Iris pigment epithelial cell (primary cell): ENCODE results near the gene KCNK13.

Experiments used
- DNase-seq: peaks from one replicate; pipeline ENCODE4 v3.0.0-alpha.2; 2011; ENCODE audit warnings: low read depth

Gene KCNK13

DNA sequence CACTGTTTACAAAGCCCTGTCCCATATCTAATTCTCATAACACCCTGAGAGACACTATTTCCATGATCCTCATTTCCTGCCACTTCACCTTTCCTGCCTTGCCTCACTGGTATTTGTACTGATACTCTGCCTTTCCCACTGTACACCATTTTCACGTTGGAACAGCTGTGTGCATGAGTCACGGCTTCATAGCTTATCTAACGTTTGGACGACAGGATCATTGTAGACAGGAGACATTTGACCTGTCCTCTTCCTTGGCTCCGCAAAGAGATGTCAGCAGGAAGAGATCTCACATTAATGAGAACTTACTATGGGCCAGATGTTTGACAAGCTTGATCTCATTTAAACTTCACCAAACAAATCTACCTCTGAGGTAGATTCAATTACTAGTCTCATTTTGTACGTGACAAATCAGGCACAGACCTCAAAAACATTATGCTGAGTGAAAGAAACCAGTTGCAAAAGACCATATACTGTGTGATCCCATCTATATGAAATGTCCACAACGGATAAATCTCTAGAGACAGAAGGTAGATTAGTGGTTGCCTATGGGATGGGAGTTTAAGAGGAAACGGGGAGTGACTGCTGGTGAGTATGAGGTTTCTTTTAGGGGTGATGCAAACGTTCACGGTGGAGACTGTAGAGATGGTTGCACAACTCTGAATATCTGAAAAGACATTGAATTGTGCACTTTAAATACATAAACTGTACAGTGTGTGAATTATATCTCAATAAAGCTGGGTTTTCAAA, 71.2 kb downstream of the KCNK13 start:
- DNase-seq, result peak; percentile 30

DNA sequence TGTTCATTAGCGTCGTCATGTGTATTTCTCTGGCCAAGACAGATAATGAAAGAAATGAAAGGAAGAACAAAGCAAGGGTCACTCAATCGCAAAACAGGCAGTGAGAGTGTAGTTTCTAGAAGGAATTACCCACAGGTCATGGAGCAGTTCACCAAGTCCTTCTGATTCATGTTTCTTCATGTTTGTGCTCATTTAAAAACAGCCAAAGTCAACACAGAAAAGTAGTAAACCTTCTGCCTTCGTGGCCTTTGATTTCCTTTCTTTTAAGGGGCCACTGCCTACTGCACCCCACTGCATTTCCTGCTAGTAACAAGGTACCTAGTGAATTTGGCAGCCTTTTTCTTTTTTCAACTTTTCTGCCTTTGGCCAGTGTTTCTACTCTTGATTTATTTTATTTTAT, 75.1 kb downstream of the KCNK13 start:
- DNase-seq, result peak; percentile 4

DNA sequence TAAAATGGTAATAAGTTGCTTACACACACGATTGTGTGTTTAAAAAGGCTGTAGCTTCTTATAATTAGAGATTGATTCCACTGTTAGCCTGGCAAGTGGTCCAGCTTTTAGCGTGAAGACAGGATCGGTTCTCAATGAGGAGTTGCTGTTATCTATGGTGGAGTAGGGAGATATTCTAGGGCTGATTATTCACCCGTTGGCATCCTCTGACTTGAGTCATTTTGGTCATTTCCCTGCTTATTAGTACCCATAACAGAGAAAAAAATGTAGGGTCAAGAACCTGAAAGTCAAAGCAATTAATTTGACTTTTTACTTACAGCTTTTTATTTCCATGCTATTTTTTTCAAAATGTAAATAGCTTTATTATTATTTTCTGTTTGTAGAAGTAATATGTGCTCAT, 76.0 kb downstream of the KCNK13 start:
- DNase-seq, result peak; percentile 15

DNA sequence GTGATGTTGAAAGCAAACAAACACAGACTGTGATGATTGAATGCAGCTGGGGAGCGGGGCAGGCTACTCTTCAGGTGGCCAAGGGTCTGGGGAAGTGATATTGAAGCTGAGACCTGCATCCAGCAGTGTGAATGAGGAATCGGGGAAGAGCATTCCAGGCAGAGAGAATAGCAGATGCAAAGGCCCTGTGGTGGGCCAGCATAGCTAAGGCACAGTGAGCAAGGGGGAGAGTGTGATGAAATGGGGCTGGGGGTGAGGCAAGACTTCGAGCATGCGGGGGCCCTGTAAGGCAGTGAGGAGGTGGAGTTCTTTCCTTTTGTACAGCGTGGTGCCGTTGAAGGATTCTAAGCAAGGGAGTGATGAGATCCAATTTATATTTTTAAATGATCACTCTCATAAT, 77.4 kb downstream of the KCNK13 start:
- no peak for DNase-seq

DNA sequence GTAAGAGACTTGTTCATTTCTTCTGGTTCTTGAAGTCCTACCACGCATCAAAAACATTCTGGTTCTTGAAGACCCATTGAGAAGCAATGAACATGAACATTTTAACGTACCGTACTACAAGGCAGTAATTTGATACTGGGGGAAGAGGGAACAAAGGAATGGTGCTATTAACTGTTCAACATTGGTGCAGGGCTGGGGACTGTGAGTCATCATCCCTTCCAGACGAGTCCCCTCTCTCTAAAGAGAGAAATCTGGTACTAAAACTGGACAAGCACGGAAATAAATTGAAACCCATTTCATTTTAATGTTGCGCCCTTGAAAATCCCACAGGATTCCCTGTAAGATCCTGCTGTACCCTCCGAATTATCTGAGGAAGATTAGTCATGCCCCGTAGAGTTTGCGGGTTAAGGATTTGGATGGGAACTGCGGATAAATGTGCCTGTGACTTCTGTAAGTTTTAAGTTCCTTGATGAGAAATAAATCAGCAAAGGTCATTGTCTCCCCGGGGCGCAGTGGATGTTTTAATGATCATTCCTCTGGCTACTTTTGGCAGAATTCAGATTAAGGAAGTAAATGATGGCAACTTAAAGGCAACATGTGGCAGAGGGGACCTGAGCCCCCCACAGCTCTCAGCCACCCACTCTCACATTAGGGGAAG, 78.6 kb downstream of the KCNK13 start:
- peak; percentile 35 for DNase-seq

DNA sequence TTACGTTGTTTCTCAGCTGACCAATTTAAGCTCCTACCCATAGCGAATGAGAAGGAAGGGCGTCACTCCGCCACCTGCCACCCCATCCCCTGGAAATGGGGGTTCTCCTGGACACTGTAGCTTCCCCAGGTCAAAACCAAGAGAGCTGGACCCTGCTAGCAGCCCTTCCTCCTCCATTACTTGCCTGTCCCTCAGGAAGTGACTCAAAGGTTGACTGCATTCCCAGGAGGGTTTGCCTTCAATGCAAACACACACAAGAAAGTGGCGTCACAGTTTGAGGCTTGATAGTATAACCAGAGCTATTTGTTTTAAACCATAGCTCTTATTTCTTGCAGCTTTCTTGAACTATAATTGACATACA, 79.1 kb downstream of the KCNK13 start:
- peak; percentile 71 for DNase-seq

DNA sequence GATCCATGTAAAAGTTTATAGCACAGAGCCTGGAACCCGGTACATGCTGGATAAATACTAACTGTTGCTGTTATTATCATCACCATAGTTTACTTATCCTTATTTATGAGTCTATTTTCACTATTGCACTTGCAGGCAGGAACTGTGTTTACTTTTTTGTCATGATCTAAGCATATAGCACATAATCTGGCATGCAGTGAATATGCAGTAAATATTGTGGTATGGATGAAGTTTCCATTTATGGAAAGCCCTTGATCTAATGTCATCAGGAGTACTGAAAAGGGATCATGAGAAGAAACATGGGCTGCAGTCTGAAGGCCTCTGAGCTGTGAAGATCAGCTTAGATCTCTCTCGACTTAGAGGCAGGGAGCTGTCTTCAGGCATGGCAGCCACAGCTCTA, 91.6 kb downstream of the KCNK13 start:
- no peak for DNase-seq

DNA sequence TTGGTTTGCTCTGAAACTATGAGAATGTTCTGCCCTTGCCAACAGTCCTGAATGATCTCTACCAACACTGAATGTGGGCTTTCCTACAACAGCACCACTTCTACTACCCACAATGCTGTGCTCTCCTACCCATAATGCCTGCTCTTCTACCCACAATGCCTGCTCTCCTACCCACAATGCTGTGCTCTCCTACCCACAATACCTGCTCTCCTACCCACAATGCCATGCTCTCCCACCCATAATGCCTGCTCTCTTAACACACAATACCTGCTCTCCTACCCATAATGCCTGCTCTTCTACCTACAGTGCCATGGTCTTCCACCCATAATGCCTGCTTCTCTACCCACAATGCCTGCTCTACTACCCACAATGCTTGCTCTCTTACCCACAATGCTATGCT, 92.3 kb downstream of the KCNK13 start:
- no peak for DNase-seq

DNA sequence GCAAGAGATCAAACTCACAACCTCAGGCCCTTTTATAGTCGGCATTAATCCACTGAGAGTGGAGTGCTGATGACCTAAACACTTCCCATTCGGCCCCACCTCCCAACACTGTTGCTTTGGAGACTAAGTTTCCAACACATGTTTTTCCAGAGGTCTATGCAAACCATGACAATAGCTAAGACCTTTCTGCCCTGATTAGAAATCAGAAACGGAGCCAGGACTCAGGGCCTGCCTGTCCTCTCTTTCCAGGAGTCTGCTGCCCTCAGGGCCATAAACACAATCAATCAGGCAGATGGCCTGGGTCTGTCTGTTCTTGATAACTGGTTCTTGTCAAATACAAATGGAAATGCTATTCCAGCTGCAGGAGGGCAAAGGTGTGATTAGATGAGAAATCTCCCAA, 97.4 kb downstream of the KCNK13 start:
- DNase-seq, result no peak

DNA sequence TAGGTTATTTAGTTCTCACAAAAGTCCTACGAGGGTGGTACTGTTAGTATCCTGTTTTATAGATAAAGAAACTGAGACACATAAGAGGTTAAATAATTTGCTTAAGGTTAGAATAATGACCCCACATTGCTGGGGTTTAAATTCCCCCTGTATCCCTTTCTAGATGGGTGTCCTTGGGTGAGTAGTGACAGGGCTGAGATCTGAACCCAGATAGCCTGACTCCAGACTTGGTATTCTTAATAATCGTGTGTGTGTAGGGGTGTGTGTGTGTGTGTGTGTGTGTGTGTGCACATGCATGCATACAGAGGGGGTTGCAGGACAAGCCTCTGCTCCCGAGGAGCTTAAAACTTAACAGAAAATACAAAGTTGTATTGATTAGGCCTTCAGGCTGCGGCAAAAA, 97.9 kb downstream of the KCNK13 start:
- DNase-seq, result no peak

DNA sequence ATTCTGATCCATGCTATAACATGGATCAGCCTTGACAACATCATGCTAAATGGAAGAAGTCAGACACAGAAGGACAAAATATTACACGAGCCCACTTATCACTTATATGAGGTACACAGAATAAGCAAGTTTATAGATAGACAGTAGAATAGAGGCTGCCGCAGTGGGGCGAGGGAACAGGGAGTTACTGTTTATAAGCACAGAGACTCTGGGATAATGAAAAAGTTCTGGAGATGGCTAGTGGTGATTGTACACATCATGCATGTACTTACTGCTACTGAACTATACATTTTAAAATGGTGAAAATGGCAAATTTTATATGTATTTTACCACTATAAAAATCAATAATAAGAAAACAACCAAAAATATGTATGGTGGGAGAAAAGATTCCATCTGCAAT, 99.3 kb downstream of the KCNK13 start:
- no peak for DNase-seq

DNA sequence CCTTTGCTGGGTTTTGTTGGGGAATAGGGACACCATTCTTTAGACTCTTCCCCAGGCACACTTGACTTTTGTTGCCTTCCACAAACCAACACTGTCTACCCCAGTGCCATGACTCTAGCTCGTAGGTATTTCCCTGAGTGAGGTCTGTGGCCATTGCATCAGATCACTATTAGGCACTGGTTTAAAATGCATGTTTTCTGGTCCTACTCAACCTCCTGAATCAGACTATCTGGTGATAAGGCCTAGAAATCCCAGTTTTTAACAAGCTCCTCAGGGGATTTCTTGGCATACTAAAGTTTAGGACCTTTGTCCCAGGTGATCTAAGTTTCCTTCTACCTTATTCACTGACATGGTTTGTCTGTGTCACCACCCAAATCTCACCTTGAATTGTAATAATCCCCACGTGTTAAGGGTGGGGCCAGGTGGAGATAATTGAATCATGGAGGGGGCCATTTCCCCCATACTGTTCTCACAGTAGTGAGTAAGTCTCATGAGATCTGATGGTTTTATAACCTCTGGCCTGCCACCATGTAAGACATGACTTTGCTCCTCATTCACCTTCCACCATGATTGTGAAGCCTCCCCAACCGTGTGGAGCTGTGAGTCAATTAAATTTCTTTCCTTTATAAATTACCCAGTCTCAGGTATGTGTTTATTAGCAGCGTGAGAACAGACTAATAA, 106.8 kb downstream of the KCNK13 start:
- DNase-seq, result peak; percentile 43

DNA sequence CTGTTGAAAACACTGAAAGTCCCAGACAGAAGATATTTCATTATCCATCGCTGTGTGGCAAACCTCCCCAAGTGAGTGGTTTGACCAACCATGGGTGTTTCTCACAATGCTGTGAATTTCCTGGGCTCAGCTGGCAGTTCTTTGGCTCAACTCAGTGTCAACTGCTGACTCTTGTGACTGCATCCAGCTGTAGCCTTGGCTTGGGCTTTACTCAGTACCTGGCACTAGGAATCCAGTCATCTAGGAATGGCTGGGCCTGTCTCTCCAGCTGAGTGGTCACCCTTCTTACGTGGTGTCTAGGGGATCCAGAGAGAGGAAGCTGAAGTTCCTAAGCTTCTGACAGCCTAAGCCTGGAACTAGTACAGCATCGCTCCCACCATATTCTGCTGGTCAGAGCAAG, 113.8 kb downstream of the KCNK13 start:
- DNase-seq, result no peak

DNA sequence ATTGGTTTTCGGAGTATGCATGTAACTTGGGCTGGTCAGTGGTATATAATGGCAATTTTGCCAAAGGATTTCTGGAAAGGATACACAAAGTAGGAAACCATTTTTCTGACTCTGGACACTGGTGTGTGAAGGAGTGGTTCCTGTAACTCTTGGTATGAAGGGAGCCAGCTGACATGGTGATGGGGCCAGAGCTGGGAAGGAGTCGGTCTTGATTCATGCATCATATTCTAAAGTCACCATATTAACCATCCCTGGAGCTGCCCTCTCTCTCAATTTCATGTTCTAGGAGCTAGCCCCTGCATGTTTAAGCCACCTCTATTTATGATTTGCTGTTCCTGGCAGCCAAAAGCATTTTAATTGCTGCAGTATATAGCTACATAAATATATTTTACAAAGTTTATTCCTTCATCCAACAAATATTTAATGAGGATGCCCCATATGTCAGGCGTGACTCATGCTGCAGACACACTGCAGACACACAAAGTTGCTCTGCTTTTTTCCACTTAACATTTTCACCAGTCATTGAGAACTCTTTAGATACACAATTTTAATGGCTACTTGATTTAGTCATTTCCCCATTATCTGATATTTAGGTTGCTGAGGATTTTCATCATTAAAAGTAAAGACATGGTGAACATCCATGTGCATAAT, 115.9 kb downstream of the KCNK13 start:
- DNase-seq, result peak; percentile 4

DNA sequence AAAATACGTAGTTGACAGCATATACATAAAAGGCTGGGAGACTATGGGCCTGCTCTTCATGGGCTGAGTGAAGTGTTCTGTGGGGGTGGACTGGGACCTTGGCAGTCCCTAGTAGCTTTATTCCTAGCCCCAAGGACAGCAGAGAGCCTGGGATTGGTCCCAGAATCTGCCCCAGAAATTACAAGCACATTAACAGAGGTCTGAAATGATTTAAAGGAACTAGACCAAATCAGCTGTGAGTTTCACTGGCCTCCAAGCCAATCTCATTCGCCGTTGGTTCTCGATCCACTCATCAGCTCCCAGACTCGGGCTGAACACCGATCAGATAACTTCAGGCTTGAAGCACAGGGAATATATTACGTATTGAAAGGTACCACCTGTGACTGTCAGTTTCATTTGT, 117.6 kb downstream of the KCNK13 start:
- DNase-seq, result no peak

DNA sequence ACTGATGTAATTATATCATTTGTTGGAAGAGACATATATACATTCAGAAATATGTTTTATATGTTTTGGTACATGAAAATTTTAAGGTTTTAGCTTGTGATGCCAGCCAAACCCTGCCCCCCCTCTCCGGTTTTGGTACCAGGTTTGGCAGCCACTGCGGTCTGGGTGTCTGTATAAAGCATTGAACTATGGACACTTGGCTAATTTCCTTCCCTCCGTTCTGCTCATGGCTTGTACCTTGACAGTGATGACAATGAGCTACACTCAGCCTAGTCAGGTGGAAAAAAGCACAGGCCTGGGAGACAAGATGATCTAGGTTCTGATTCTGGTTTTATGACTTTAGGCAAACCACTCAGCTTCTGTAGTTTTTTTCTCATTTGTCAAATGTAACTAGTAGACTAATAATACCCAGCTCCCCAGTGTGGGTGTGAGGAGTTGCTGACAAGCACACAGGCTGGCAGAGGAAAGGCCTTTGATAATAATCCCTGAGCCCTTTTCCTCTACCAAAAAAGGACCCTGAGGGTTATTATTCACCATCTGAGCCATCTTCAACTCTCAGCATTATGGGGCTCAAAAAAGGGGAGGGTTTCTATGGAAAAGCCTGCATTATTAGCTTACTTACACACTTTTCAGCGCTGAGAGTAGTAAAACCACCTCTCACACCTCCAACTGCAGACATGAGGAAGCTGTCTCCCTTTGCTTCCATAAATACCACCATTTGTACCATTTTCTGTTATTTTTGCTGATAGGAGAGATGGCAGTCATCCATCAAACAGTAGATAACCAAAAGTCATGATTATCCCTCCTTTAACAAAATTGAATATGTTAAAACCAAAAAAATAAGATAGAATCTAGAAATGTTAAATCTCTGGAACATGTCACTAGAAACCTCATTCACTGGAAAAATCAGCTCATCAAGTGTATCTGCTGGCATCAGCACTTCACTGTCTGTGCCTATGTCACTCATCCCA, 118.3 kb downstream of the KCNK13 start:
- DNase-seq, result no peak

DNA sequence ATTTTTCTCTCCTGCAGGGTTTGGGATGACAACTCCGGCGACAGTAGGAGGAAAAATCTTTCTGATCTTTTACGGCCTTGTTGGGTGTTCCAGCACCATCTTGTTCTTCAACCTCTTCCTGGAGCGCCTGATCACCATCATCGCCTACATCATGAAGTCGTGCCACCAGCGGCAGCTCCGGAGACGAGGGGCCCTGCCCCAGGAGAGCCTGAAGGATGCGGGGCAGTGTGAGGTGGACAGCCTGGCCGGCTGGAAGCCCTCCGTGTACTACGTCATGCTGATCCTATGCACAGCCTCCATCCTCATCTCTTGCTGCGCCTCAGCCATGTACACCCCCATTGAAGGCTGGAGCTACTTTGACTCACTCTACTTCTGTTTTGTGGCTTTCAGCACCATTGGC, 122.3 kb downstream of the KCNK13 start:
- DNase-seq, result no peak

DNA sequence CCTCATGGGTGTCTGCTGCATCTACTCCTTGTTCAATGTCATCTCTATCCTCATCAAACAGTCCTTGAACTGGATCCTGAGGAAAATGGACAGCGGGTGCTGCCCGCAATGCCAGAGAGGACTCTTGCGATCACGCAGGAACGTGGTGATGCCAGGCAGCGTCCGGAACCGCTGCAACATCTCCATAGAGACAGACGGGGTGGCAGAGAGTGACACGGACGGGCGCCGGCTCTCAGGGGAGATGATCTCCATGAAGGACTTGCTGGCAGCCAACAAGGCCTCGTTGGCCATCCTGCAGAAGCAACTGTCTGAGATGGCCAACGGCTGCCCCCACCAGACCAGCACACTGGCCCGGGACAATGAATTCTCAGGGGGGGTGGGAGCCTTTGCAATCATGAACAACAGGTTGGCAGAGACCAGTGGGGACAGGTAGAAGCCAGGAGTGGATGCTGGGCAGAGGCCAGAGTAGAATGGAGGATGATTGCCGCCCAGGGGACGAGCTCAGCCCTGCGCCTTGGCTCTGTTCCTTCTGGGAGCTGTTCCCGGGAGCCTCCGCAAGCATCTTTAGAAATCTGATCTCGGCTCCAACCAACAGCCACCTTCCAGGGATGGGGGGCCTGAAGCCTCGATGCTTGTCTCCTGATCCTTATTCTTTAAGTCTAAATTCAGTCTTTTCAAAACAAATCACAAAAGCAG, 122.9 kb downstream of the KCNK13 start:
- no peak for DNase-seq

DNA sequence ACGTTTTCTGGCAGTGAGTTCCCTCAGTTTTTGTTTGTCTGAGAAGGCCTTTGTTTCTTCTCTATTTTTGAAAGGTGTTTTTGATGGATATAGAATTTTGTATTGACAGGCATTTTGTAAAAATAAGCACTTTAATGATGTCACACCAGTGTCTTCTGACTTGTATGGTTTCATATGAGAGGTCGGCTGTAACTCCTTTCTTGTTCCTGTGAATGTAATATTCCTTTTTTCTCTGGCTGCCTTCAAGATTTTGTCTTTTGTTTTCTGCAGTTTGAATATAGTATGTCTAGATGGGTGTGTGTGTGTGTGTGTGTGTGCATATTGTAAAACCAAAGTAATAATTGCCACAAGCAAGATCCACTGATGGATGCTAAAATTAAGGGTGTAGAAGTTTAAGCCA, 126.8 kb downstream of the KCNK13 start:
- no peak for DNase-seq

DNA sequence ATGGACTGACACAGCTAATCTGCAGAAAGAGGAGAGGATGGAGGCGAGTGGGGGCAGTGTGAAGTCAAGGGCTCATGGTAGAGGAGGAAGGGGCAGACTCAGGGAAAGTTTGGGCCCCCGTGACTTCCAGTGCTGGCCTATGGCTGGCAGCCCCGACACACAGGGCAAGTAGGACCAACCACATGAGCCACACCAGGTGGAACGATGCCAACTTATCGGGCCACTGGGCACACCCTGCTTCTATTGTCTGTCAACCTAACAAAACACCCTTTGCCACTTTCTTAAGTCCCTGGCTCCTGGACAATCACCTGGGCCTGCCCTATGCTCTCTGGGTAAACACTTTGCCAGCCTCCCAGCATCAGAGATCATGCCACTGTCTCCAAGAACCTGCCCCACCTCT, 129.4 kb downstream of the KCNK13 start:
- DNase-seq, result no peak

DNA sequence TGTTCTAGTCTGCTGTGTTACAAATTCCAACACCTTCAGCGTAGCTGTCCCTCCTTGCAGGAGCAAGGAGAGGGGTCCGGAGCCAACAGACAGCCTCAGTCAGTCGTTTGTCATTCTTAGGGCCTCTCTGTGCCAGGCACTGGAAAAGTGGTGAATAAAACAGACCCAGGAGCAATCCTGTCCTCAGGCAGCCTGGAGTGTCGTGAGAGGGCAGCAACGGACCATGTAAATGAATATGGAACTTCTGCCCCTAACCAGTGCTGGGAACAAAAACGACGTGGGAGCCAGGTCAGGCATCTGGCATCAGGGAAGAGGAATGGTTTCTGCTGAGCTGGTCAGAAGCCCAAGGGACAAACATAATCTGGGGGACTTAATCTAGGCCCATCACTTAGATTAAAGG, 129.8 kb downstream of the KCNK13 start:
- no peak for DNase-seq
